GM12801 (cell line): ENCODE measurements around the gene ZW10.

ENCODE experiments used
- TF ChIP-seq, protein P1 (sequence below): IDR thresholded peaks from one replicate; pipeline ENCODE4 v1.5.1; 2011; ENCODE audit warnings: control low read depth; ENCODE audit not compliant: insufficient read length; ENCODE audit errors: extremely low read depth

The ZW10 gene

DNA sequence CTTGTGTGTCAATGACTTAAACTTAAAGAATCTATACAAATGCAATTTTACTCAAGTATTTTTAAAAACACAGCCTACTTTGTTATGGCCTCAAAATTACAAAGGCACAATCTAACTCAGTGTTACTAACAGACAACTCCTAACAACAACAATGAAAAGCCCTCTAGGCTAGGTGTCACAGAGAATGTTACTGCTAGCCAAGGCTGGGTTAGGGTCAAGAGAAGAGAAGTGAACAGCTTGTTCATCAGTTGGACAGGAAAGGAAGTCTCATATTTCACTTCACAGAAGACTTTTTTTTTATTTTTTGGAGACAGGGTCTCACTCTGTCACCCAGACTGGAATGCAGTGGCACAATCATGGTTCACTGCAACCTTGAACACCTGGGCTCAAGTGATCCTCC, 32.1 kb upstream of the ZW10 start:
- TF ChIP-seq, protein P1, sequence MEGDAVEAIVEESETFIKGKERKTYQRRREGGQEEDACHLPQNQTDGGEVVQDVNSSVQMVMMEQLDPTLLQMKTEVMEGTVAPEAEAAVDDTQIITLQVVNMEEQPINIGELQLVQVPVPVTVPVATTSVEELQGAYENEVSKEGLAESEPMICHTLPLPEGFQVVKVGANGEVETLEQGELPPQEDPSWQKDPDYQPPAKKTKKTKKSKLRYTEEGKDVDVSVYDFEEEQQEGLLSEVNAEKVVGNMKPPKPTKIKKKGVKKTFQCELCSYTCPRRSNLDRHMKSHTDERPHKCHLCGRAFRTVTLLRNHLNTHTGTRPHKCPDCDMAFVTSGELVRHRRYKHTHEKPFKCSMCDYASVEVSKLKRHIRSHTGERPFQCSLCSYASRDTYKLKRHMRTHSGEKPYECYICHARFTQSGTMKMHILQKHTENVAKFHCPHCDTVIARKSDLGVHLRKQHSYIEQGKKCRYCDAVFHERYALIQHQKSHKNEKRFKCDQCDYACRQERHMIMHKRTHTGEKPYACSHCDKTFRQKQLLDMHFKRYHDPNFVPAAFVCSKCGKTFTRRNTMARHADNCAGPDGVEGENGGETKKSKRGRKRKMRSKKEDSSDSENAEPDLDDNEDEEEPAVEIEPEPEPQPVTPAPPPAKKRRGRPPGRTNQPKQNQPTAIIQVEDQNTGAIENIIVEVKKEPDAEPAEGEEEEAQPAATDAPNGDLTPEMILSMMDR: no peak

- TF ChIP-seq, protein P1: no peak
Observed at GRCh38 chr11:113802621-113803020, 29.1 kb upstream of the ZW10 start.

- TF ChIP-seq, protein P1: no peak
Observed at GRCh38 chr11:113796663-113797259, 23.3 kb upstream of the ZW10 start.

DNA sequence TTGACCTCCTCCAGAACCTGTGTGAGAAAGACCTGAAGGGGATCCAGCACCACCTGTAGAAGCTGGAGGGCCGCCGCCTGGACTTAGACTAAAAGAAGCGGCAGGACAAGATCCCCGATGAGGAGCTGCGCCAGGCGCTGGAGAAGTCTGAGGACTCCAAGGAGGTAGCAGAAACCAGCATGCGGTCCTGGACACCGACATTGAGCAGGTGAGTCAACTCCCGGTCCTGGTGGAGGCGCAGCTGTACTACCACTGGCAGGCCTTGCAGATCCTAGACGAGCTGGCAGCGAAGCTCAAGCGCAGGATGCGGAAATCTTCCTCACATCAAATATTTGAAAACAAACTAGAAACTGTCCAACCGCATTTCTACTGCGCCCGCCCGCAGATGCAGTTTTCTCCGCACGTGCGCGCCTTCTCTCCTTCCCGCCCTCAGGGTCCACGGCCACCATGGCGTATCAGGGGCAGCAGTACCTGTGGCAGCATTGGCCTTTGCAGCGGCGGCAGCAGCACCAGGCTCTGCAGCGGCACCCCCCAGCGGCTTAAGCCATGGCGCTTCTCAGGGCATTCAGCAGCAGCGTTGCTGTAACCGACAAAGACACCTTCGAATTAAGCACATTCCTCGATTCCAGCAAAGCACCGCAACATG, 16.3 kb upstream of the ZW10 start:
- TF ChIP-seq, protein P1: no peak

- TF ChIP-seq, protein P1: no peak
Observed at GRCh38 chr11:113782134-113782533, 8.6 kb upstream of the ZW10 start.

DNA sequence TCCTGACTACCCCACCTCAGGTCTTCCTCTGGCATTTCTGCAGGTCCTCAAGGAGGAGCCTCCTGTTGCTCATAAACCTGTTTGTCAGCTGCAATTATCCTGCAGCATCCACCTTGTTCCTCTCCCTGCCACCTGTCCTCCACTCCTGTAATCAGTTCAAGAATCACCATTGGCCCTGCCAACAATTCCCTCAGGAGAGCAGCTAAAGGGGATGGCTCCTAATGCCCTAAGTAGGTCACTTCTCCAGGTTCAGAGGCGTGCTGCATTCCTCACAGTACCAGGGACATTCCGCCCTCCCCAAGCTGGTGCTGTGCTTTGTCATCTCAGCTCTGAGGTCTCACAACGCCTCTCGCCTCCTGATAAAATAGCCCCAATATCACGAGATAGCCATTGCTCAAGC, 8.2 kb upstream of the ZW10 start:
- TF ChIP-seq, protein P1: no peak

DNA sequence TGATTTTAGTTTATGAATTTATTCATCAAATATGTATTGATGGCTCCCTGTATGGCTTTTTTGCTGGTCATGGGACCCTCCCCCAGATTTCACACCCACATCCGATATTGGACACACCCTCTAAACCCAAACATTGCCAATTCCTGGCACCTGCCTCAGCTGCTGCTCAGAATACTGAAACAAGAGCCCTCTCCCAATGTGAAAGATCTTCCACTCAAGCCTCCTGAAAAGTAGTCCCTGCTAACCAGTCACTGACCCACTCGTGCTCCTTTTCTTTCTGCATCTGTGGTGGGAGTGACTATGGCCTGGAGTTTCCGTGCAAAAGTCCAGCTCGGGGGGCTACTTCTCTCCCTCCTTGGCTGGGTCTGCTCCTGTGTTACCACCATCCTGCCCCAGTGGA, 6.0 kb upstream of the ZW10 start, which contains the start of gene CLDN25:
Gene CLDN25 (plus strand): TSS at position 301 of the 400 bp plus-strand sequence. CDS start 0 bp downstream, at position 301.
- TF ChIP-seq, protein P1: no peak
